HepG2 (cell line): ENCODE measurements around the gene RASSF7. TPM values are rescaled to one million over a fixed set of nuclear protein-coding genes. Genes with fewer than 3 reads are reported as not detected.

Experiments used
- ATAC-seq: fragments of 200-7000 bp; cut with Tn5 transposase; 3 replicates; pipeline ENCODE4 v1.9.1; 2020; ENCODE audit warnings: mild to moderate bottlenecking, moderate library complexity
- BruUV-seq: library from RNA; stranded (reverse); fragments of 400-500 nt; replicated peaks from 2 replicates; lab custom pipeline; 2021; lab: Mats Ljungman, UMichigan
- CTCF ChIA-PET: fragments of 300-600 bp; formaldehyde crosslinking; extraction: SDS; loops from one replicate; lab custom pipeline; 2021; ENCODE audit warnings: low total read pairs, inconsistent platforms, low intra/inter-chr PET ratio; lab: Yijun Ruan, JAX
- POLR2A ChIA-PET: fragments of 350-600 bp; sonication (Branson Sonifier 250); formaldehyde crosslinking; loops from one replicate; lab custom pipeline; 2020; ENCODE audit warnings: antibody characterized with exemption, inconsistent platforms; lab: Yijun Ruan, JAX
- DNase-seq: peaks from one replicate; pipeline ENCODE4 v3.0.0-alpha.2; 2015; ENCODE audit warnings: low spot score
- FAIRE-seq: peaks from 3 replicates; lab custom pipeline; 2011; peaks lifted over from hg19 to GRCh38; lab: Jason Lieb, UNC
- H2AFZ ChIP-seq: one replicate; pipeline ENCODE4 v1.6.1; 2011; ENCODE audit warnings: low read length, inconsistent platforms
- H3K27ac ChIP-seq: fragments of 300-600 bp; 3 replicates; pipeline ENCODE4 v1.8.0; 2011; ENCODE audit warnings: mixed run types, mild to moderate bottlenecking, mixed read lengths, low read length, inconsistent platforms; ENCODE audit not compliant: insufficient read depth; ENCODE audit errors: extremely low read length
- H3K27me3 ChIP-seq, 2 experiments: fragments of 200-600 bp in 1 of 2; 2 replicates in 1 of 2; 3 replicates in 1 of 2; pipeline versions ENCODE4 v1.6.0 to v1.8.0; 2011; ENCODE audit warnings: low read length in 2 of 2, mild to moderate bottlenecking in 2 of 2, moderate library complexity in 2 of 2, inconsistent platforms in 1 of 2; ENCODE audit not compliant: insufficient read depth in 2 of 2, control insufficient read depth in 1 of 2
- H3K36me3 ChIP-seq, 2 experiments: fragments of 200-600 bp in 1 of 2; replicated peaks in 1 of 2; 2 replicates in 1 of 2; 3 replicates in 1 of 2; pipeline versions ENCODE4 v1.5.1 to v1.8.0; 2011; ENCODE audit warnings: low read length in 2 of 2, inconsistent platforms in 1 of 2; ENCODE audit not compliant: insufficient read depth in 2 of 2, control insufficient read depth in 1 of 2
- H3K4me1 ChIP-seq: 2 replicates; pipeline ENCODE4 v1.5.1; 2012; ENCODE audit warnings: low read length, inconsistent platforms; ENCODE audit not compliant: insufficient read depth
- H3K4me2 ChIP-seq: 2 replicates; pipeline ENCODE4 v1.6.0; 2011; ENCODE audit warnings: low read depth, low read length, inconsistent platforms
- H3K4me3 ChIP-seq, 3 experiments: fragments of 200-600 bp in 1 of 3; sonication (generic), shearing (Covaris generic) in 1 of 3; replicated peaks in 1 of 3; 2 replicates each; pipeline ENCODE4 v1.5.1; 2011 to 2016; ENCODE audit warnings: low read length in 3 of 3, inconsistent platforms in 2 of 3, low read depth in 2 of 3, mild to moderate bottlenecking in 2 of 3, control low read depth in 1 of 3, mixed read lengths in 1 of 3; ENCODE audit not compliant: insufficient read depth in 1 of 3
- H3K79me2 ChIP-seq: one replicate; pipeline ENCODE4 v1.6.1; 2011; ENCODE audit warnings: low read length, inconsistent platforms; ENCODE audit not compliant: insufficient read depth
- H3K9ac ChIP-seq: 2 replicates; pipeline ENCODE4 v1.6.0; 2011; ENCODE audit warnings: mild to moderate bottlenecking, low read depth, low read length, inconsistent platforms; ENCODE audit not compliant: insufficient read depth
- H3K9me3 ChIP-seq: 2 replicates; pipeline ENCODE4 v1.5.1; 2012; ENCODE audit warnings: mild to moderate bottlenecking, low read length
- H4K20me1 ChIP-seq: 2 replicates; pipeline ENCODE4 v1.6.0; 2011; ENCODE audit warnings: inconsistent platforms, mild to moderate bottlenecking, low read length, moderate library complexity; ENCODE audit not compliant: insufficient read depth
- AGO2 ChIP-seq: fragments of 200-400 bp; formaldehyde crosslinking; optimal IDR thresholded peaks from 2 replicates; pipeline ENCODE3; 2017; ENCODE audit warnings: mild to moderate bottlenecking, low read depth, low read length, moderate library complexity
- CREB3 ChIP-seq: sonication (generic); formaldehyde crosslinking; IDR thresholded peaks from 2 replicates; pipeline ENCODE4 v1.5.0; 2020; ENCODE audit warnings: missing genetic modification reagents
- KDM2A ChIP-seq: sonication (generic); formaldehyde crosslinking; IDR thresholded peaks from 2 replicates; pipeline ENCODE4 v1.4.0; 2020; ENCODE audit warnings: low read depth, missing genetic modification reagents, borderline replicate concordance
- RFXAP ChIP-seq: sonication (generic); formaldehyde crosslinking; IDR thresholded peaks from 2 replicates; pipeline ENCODE4 v1.4.0; 2020; ENCODE audit warnings: missing genetic modification reagents, borderline replicate concordance
- ZBTB1 ChIP-seq: sonication (generic); formaldehyde crosslinking; IDR thresholded peaks from 2 replicates; pipeline ENCODE4 v1.4.0; 2020; ENCODE audit warnings: missing genetic modification reagents, borderline replicate concordance
- WGBS: methylation state at CpG from one replicate; pipeline ENCODE4 v1.1.6; 2017; ENCODE audit warnings: low lambda C conversion rate; 5-methylcytosine and 5-hydroxymethylcytosine counted together
- in situ Hi-C: cut with HindIII; loops from 2 replicates; pipeline ENCODE4 v1.10.0; 2017; ENCODE audit warnings: low pct_unique_long_range_greater_than_20kb; ENCODE audit not compliant: extremely low pct_ligation_motif_present
- intact Hi-C: fragments of 100-400 bp; cut with micrococcal nuclease; formaldehyde crosslinking; loops from one replicate; pipeline ENCODE4 v1.10.0; 2022; ENCODE audit not compliant: unreplicated experiment
- polyA plus RNA-seq, 8 experiments: library from polyadenylated mRNA; depleted of rRNA in 3 of 8; stranded (reverse) in 7 of 8; unstranded in 1 of 8; fragments of >200 nt; fragmentation: Illumina TruSeq in 4 of 8; extraction: Trizol in 4 of 8; gene quantifications; 2 replicates each; pipeline versions ENCODE4 v1.2.1 to v1.2.3, GENCODE V29; 2011 to 2016; ENCODE audit warnings: low read depth in 4 of 8, missing spikeins in 1 of 8, mixed read lengths in 1 of 8; ENCODE audit not compliant: insufficient read depth in 1 of 8
- total RNA-seq, 5 experiments: library from RNA; depleted of rRNA; stranded (reverse); fragments of >200 nt; fragmentation: Illumina TruSeq; extraction: Trizol; gene quantifications; 2 replicates each; pipeline ENCODE4 v1.2.3, GENCODE V29; 2016; ENCODE audit warnings: low read depth in 1 of 5
- TF ChIP-seq, protein P1 (sequence below): sonication (generic); formaldehyde crosslinking; IDR thresholded peaks from 2 replicates; pipeline ENCODE4 v1.5.1; 2020; ENCODE audit warnings: mild to moderate bottlenecking, missing genetic modification reagents, moderate library complexity
- TF ChIP-seq, protein P2 (sequence below): IDR thresholded peaks from 2 replicates; pipeline ENCODE4 v1.6.1; 2018; ENCODE audit warnings: missing genetic modification reagents, mild to moderate bottlenecking, missing compliant biosample characterization

The RASSF7 gene
- total and polyA plus RNA-seq, 2 of the 13 experiments (the other 11 are each of a cell fraction or from before 2014, with no cell fraction given), result 20.2 to 28.6 TPM

DNA sequence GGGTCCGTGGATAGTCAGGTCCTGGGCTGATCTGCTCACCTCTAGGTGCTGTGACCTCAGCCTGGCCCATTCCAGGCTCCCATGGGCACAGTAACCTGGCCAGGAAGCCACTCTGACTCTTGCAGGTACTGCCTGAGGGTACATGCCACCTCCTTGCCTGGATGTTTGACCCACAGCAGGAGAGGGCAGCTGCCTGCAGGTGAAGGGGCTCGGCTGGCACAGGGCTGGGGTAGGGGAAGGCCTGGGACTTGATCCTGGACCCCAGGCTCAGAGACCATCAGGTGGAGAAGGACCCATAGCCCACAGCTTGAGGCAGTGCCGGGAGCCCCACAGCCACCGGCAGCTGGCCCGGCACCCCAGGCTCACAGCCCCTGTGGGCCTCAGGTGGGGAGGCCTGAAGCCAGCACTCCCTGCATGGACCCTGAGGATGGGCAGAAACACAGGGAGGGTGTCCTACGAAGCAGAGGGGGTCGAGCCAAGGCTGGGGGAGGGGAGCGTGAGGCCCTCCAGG lies 20.7 kb upstream of the RASSF7 start:
- POLR2A ChIA-PET, result no interaction called here
- no CpG with 5 or more reads among the region's 8 CpGs for WGBS
- peaks cover 81% of the 10 kb centered on the region for H3K4me1 ChIP-seq
- no peak; the same call in 2 of the 3 replicates for ATAC-seq
- no peaks in the 10 kb centered on the region for H4K20me1 ChIP-seq
- peak overlapping the region; percentile 66 for H3K4me2 ChIP-seq
- peak overlapping the region in 2 of 3 experiments; percentile 5 to 55; a peak in 2 of 6 replicates for H3K4me3 ChIP-seq
- no peak overlapping the region for H3K9ac ChIP-seq
- intact Hi-C loops, result no loop called here
- BruUV-seq, result no TSS peak
- no peak for FAIRE-seq
- peaks cover 6 to 20% of the 10 kb centered on the region in 2 experiments; a peak in 4 of 5 replicates for H3K27me3 ChIP-seq
- H3K36me3 ChIP-seq, result no peaks in the 10 kb centered on the region
- H3K27ac ChIP-seq, result no peak overlapping the region
- TF ChIP-seq, protein P1, sequence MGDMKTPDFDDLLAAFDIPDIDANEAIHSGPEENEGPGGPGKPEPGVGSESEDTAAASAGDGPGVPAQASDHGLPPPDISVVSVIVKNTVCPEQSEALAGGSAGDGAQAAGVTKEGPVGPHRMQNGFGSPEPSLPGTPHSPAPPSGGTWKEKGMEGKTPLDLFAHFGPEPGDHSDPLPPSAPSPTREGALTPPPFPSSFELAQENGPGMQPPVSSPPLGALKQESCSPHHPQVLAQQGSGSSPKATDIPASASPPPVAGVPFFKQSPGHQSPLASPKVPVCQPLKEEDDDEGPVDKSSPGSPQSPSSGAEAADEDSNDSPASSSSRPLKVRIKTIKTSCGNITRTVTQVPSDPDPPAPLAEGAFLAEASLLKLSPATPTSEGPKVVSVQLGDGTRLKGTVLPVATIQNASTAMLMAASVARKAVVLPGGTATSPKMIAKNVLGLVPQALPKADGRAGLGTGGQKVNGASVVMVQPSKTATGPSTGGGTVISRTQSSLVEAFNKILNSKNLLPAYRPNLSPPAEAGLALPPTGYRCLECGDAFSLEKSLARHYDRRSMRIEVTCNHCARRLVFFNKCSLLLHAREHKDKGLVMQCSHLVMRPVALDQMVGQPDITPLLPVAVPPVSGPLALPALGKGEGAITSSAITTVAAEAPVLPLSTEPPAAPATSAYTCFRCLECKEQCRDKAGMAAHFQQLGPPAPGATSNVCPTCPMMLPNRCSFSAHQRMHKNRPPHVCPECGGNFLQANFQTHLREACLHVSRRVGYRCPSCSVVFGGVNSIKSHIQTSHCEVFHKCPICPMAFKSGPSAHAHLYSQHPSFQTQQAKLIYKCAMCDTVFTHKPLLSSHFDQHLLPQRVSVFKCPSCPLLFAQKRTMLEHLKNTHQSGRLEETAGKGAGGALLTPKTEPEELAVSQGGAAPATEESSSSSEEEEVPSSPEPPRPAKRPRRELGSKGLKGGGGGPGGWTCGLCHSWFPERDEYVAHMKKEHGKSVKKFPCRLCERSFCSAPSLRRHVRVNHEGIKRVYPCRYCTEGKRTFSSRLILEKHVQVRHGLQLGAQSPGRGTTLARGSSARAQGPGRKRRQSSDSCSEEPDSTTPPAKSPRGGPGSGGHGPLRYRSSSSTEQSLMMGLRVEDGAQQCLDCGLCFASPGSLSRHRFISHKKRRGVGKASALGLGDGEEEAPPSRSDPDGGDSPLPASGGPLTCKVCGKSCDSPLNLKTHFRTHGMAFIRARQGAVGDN (CRISPR knock-in tag), result 0 out of 2 replicates have a peak, but pooled peaks have one; percentile 26
- TF ChIP-seq CREB3 (CRISPR knock-in tag), result no peak
- TF ChIP-seq ZBTB1, result no peak
- no peak for TF ChIP-seq RFXAP (CRISPR knock-in tag)
- peak; percentile 29 for TF ChIP-seq AGO2
- 0 out of 2 replicates have a peak, but pooled peaks have one; percentile 34 for TF ChIP-seq KDM2A (CRISPR knock-in tag)
- TF ChIP-seq, protein P2, sequence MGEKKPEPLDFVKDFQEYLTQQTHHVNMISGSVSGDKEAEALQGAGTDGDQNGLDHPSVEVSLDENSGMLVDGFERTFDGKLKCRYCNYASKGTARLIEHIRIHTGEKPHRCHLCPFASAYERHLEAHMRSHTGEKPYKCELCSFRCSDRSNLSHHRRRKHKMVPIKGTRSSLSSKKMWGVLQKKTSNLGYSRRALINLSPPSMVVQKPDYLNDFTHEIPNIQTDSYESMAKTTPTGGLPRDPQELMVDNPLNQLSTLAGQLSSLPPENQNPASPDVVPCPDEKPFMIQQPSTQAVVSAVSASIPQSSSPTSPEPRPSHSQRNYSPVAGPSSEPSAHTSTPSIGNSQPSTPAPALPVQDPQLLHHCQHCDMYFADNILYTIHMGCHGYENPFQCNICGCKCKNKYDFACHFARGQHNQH (CRISPR knock-in tag), result 0 out of 2 replicates have a peak, but pooled peaks have one; percentile 8
- TF ChIP-seq, all 625 proteins: peak for 4
- in situ Hi-C loops, result no loop called here
- no peak overlapping the region for H2AFZ ChIP-seq
- CTCF ChIA-PET, result no interaction called here
- H3K9me3 ChIP-seq, result no peaks in the 10 kb centered on the region
- no peaks in the 10 kb centered on the region for H3K79me2 ChIP-seq
- no peak for DNase-seq
